Smooth muscle cell (in vitro differentiated cells): ENCODE results near the gene DRD3. TPM values are rescaled to one million over a fixed set of nuclear protein-coding genes. Genes with fewer than 3 reads are reported as not detected.

Experiments used
- DNase-seq: peaks from one replicate; lab custom pipeline; 2025; ENCODE audit not compliant: unreplicated experiment; lab: John Stamatoyannopoulos, UW
- H2AFZ ChIP-seq: fragments of 200-600 bp; sonication (generic); 2 replicates; pipeline ENCODE4 v1.6.0; 2016; ENCODE audit warnings: antibody characterized with exemption, low read depth, mild to moderate bottlenecking
- H3F3A ChIP-seq: fragments of 200-600 bp; sonication (generic); 2 replicates; pipeline ENCODE4 v1.6.0; 2017; ENCODE audit warnings: antibody characterized with exemption, low read depth
- H3K27ac ChIP-seq: fragments of 200-600 bp; sonication (generic); 2 replicates; pipeline ENCODE4 v1.5.1; 2016; ENCODE audit warnings: low read depth, mild to moderate bottlenecking
- H3K27me3 ChIP-seq: fragments of 200-600 bp; sonication (generic); 2 replicates; pipeline ENCODE4 v1.6.1; 2016; ENCODE audit warnings: low read depth, mild to moderate bottlenecking
- H3K36me3 ChIP-seq: fragments of 200-600 bp; sonication (generic); 2 replicates; pipeline ENCODE4 v1.5.1; 2016; ENCODE audit warnings: low read depth
- H3K4me1 ChIP-seq: fragments of 200-600 bp; sonication (generic); 2 replicates; pipeline ENCODE4 v1.5.1; 2016; ENCODE audit warnings: low read depth
- H3K4me2 ChIP-seq: fragments of 200-600 bp; sonication (generic); 2 replicates; pipeline ENCODE4 v1.6.0; 2016; ENCODE audit warnings: mild to moderate bottlenecking
- H3K4me3 ChIP-seq: fragments of 200-600 bp; sonication (generic); 2 replicates; pipeline ENCODE4 v1.5.1; 2016; ENCODE audit warnings: mild to moderate bottlenecking
- H3K79me2 ChIP-seq: fragments of 200-600 bp; sonication (generic); 2 replicates; pipeline ENCODE4 v1.6.0; 2016; ENCODE audit warnings: low read depth, mild to moderate bottlenecking
- H3K9ac ChIP-seq: fragments of 200-600 bp; sonication (generic); 2 replicates; pipeline ENCODE4 v1.6.0; 2016; ENCODE audit warnings: low read depth
- H3K9me3 ChIP-seq: fragments of 200-600 bp; sonication (generic); replicated peaks from 2 replicates; pipeline ENCODE4 v1.5.1; 2016; ENCODE audit warnings: low read depth
- H4K20me1 ChIP-seq: fragments of 200-600 bp; sonication (generic); 2 replicates; pipeline ENCODE4 v1.6.0; 2016; ENCODE audit warnings: low read depth
- WGBS: methylation state at CpG from one replicate; pipeline ENCODE4 v1.1.7; 2016; ENCODE audit warnings: low lambda C conversion rate; 5-methylcytosine and 5-hydroxymethylcytosine counted together
- polyA plus RNA-seq: library from polyadenylated mRNA; unstranded; fragments of >200 nt; fragmentation: Nextera tagmentation; extraction: Ambion mirVana; gene quantifications from 2 replicates; pipeline ENCODE4 v1.2.1, GENCODE V29; 2016
- total RNA-seq: library from RNA; depleted of rRNA; stranded (reverse); fragments of >200 nt; gene quantifications from 2 replicates; pipeline ENCODE4 v1.2.3, GENCODE V29; 2014
- TF ChIP-seq, protein P1 (sequence below): fragments of 200-600 bp; sonication (generic); IDR thresholded peaks from 2 replicates; pipeline ENCODE4 v1.5.1; 2017; ENCODE audit warnings: borderline replicate concordance, mild to moderate bottlenecking, antibody characterized with exemption; ENCODE audit not compliant: insufficient read depth, poor library complexity, severe bottlenecking

Gene DRD3
- total and polyA plus RNA-seq, 2 experiments from 2014 or later: not detected

DNA sequence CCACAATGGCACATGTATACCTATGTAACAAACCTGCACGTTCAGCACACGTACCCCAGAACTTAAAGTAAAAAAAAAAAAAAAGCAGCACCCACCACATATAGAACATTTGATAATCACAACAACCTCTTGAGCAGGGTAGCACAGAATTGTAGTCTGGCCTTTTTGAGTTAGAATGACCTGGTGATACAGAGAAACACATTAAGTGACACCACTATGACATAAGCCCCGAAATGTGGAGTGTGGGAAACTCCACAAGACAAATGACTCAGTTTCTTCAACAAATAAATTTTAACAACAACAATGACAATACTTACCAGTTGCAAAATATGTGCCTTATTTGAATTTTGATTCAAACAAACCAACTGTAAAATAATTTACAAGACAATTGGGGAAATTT lies 46.4 kb downstream of the DRD3 start:
- no peaks in the 10 kb centered on the region for H3K4me1 ChIP-seq
- TF ChIP-seq, protein P1, sequence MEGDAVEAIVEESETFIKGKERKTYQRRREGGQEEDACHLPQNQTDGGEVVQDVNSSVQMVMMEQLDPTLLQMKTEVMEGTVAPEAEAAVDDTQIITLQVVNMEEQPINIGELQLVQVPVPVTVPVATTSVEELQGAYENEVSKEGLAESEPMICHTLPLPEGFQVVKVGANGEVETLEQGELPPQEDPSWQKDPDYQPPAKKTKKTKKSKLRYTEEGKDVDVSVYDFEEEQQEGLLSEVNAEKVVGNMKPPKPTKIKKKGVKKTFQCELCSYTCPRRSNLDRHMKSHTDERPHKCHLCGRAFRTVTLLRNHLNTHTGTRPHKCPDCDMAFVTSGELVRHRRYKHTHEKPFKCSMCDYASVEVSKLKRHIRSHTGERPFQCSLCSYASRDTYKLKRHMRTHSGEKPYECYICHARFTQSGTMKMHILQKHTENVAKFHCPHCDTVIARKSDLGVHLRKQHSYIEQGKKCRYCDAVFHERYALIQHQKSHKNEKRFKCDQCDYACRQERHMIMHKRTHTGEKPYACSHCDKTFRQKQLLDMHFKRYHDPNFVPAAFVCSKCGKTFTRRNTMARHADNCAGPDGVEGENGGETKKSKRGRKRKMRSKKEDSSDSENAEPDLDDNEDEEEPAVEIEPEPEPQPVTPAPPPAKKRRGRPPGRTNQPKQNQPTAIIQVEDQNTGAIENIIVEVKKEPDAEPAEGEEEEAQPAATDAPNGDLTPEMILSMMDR: no peak
- H2AFZ ChIP-seq: no peak overlapping the region
- WGBS: 97% methylated on average over 3 of the region's 3 CpGs
- no peaks in the 10 kb centered on the region for H3F3A ChIP-seq
- H3K4me3 ChIP-seq: no peak overlapping the region
- H4K20me1 ChIP-seq: no peaks in the 10 kb centered on the region
- H3K9me3 ChIP-seq: no peaks in the 10 kb centered on the region
- no peaks in the 10 kb centered on the region for H3K36me3 ChIP-seq
- H3K27me3 ChIP-seq: no peaks in the 10 kb centered on the region
- no peak for DNase-seq
- H3K4me2 ChIP-seq: no peak overlapping the region
- H3K79me2 ChIP-seq: no peaks in the 10 kb centered on the region
- no peak overlapping the region for H3K9ac ChIP-seq
- H3K27ac ChIP-seq: no peak overlapping the region

DNA sequence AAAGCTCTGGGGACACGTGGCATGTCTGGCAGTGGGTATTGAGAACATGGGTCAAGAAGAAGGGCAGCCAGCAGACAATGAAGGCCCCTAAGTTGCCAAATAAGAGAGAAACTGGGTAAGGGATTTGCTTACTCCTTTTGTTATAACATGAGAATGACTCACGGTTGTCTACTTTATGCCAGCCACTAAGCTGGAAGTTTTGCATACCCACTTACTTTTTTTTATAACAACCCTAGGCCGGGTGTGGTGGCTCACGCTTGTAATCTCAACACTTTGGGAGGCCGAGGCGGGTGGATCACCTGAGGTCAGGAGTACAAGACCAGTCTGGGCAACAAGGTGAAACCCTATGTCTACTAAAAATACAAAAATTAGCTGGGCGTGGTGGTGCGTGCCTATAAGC lies 50.0 kb downstream of the DRD3 start:
- Histone ChIP-seq H3K4me1 (no peaks in the 10 kb centered on the region), H3K9me3 (no peaks in the 10 kb centered on the region), H2AFZ (no peak overlapping the region), H3K27me3 (no peaks in the 10 kb centered on the region), H3F3A (no peaks in the 10 kb centered on the region), H3K4me3 (no peak overlapping the region), H3K79me2 (no peaks in the 10 kb centered on the region), H4K20me1 (no peaks in the 10 kb centered on the region), H3K27ac (no peak overlapping the region), H3K4me2 (no peak overlapping the region), H3K9ac (no peak overlapping the region), H3K36me3 (no peaks in the 10 kb centered on the region)
- DNase-seq: no peak
- WGBS: 96% methylated on average over 8 of the region's 8 CpGs
- TF ChIP-seq, protein P1: no peak

DNA sequence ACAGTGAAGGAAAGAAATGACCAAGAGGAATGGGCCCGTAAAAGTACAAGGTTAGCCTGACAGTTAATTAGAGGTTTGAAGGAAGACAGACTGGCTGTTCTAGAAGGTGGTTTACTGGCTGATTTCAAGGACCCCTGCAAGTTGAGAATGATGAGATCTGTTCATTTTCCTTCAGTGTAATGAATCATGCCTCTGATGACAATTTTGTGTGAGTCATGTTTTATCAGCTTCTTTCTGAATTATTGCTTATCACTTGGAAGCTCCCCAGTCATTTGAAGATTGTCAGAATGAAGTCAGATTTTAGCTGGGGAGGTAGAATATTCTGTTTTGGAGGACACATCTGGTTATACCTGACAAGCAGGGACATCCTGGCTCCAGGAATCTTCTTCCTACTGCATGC lies 50.6 kb downstream of the DRD3 start:
- H3K4me1 ChIP-seq: no peaks in the 10 kb centered on the region
- no peak overlapping the region for H3K4me2 ChIP-seq
- no peaks in the 10 kb centered on the region for H3F3A ChIP-seq
- no peak overlapping the region for H3K27ac ChIP-seq
- H3K4me3 ChIP-seq: no peak overlapping the region
- no peaks in the 10 kb centered on the region for H4K20me1 ChIP-seq
- H3K27me3 ChIP-seq: no peaks in the 10 kb centered on the region
- H3K9me3 ChIP-seq: no peaks in the 10 kb centered on the region
- WGBS: 36% methylated on average over 1 of the region's 1 CpG
- no peaks in the 10 kb centered on the region for H3K36me3 ChIP-seq
- H3K79me2 ChIP-seq: no peaks in the 10 kb centered on the region
- DNase-seq: no peak
- H3K9ac ChIP-seq: no peak overlapping the region
- no peak overlapping the region for H2AFZ ChIP-seq
- TF ChIP-seq, protein P1: no peak

DNA sequence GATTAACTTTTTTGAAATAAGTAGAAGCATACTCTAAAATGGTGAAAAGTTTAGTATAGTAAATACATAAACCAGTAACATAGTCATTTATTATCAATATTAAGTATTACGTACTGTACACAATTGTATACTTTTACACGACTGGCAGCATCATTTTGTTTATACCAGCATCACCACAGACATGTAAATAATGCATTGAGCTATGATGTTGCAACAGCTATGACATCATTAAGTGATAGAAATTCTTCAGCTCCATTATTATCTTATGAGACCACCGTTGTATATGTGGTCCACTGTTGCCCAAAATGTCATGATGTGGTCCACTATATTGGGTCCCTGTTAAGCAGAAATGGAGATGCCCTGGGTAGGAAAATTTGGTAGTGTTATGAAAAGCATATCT lies 51.3 kb downstream of the DRD3 start:
- Histone ChIP-seq H3K27ac (no peak overlapping the region), H3K36me3 (no peaks in the 10 kb centered on the region), H3K9me3 (no peaks in the 10 kb centered on the region), H4K20me1 (no peaks in the 10 kb centered on the region), H2AFZ (no peak overlapping the region), H3K79me2 (no peaks in the 10 kb centered on the region), H3K4me1 (peaks cover 4% of the 10 kb centered on the region), H3K27me3 (no peaks in the 10 kb centered on the region), H3K4me3 (no peak overlapping the region), H3K4me2 (no peak overlapping the region), H3K9ac (no peak overlapping the region), H3F3A (no peaks in the 10 kb centered on the region)
- DNase-seq: no peak
- TF ChIP-seq, protein P1: no peak
- WGBS: 65% methylated on average over 3 of the region's 3 CpGs
